CD4-positive, alpha-beta T cell treated with Interleukin-15 for 4 hours (primary cell): ENCODE measurements around the gene DMD.

Experiments used
- DNase-seq: peaks from one replicate; pipeline ENCODE4 v3.0.0-alpha.2; 2020; ENCODE audit warnings: low spot score

DMD gene

GRCh38 chrX:31178064-31178768 lies 2033.1 kb downstream of the DMD start:
- DNase-seq: no peak

GRCh38 chrX:31170792-31171191 lies 2040.6 kb downstream of the DMD start:
- DNase-seq: no peak

GRCh38 chrX:31168551-31168950 lies 2042.8 kb downstream of the DMD start:
- no peak for DNase-seq

GRCh38 chrX:31166832-31167231 lies 2044.5 kb downstream of the DMD start:
- DNase-seq: no peak

GRCh38 chrX:31166416-31166815 lies 2044.9 kb downstream of the DMD start:
- no peak for DNase-seq

GRCh38 chrX:31165241-31166035 lies 2045.9 kb downstream of the DMD start:
- DNase-seq: no peak

GRCh38 chrX:31154946-31155345 lies 2056.4 kb downstream of the DMD start:
- no peak for DNase-seq

GRCh38 chrX:31153475-31154047 lies 2057.8 kb downstream of the DMD start:
- no peak for DNase-seq

- no peak for DNase-seq
Observed at GRCh38 chrX:31147175-31147574, 2064.2 kb downstream of the DMD start.

- DNase-seq: no peak
Observed at GRCh38 chrX:31139961-31140360, 2071.4 kb downstream of the DMD start.

GRCh38 chrX:31138124-31138523 lies 2073.2 kb downstream of the DMD start:
- no peak for DNase-seq

GRCh38 chrX:31136144-31136611 lies 2075.2 kb downstream of the DMD start:
- DNase-seq: no peak

- DNase-seq: no peak
Observed at GRCh38 chrX:31132821-31133241, 2078.5 kb downstream of the DMD start.

- DNase-seq: no peak
Observed at GRCh38 chrX:31130457-31131220, 2080.7 kb downstream of the DMD start.

- DNase-seq: no peak
Observed at GRCh38 chrX:31128855-31129254, 2082.5 kb downstream of the DMD start.

GRCh38 chrX:31127716-31128115 lies 2083.6 kb downstream of the DMD start:
- no peak for DNase-seq

- DNase-seq: no peak
Observed at GRCh38 chrX:31126205-31126604, 2085.1 kb downstream of the DMD start.

- no peak for DNase-seq
Observed at GRCh38 chrX:31124536-31124935, 2086.8 kb downstream of the DMD start.

- no peak for DNase-seq
Observed at GRCh38 chrX:31123335-31123734, 2088.0 kb downstream of the DMD start.

GRCh38 chrX:31117266-31117665 lies 2094.1 kb downstream of the DMD start:
- DNase-seq: no peak

GRCh38 chrX:31115398-31115797 lies 2096.0 kb downstream of the DMD start:
- no peak for DNase-seq

- no peak for DNase-seq
Observed at GRCh38 chrX:31114858-31115257, 2096.5 kb downstream of the DMD start.
